GM23338 (cell line): Measurements from ENCODE around the gene LLGL1.

Experiments
- CREB1 ChIP-seq: fragments of 250-450 bp; sonication (Bioruptor Pico); IDR thresholded peaks from 2 replicates; pipeline ENCODE4 v1.5.0; 2020; ENCODE audit warnings: low read depth, mild to moderate bottlenecking, moderate library complexity
- CTCF ChIP-seq, 2 experiments: fragments of 200-600 bp in 1 of 2; sonication (generic) in 1 of 2; conservative IDR thresholded peaks; 2 replicates each; pipeline versions ENCODE4 v1.5.1 to v1.6.1; 2016 to 2017; ENCODE audit warnings: antibody characterized with exemption in 2 of 2, low read depth in 2 of 2, mild to moderate bottlenecking in 2 of 2, moderate library complexity in 1 of 2
- EZH2 ChIP-seq: fragments of 200-600 bp; sonication (generic); IDR thresholded peaks from one replicate; pipeline ENCODE4 v1.8.0; 2017; ENCODE audit warnings: antibody characterized with exemption, mild to moderate bottlenecking, low read depth; ENCODE audit not compliant: unreplicated experiment

- TF ChIP-seq EZH2 = no peak
- TF ChIP-seq CTCF (conservative IDR thresholded peaks at IDR 0.05; ENCODE audit: low read depth in 2 of 2) = no peak
- no peak for TF ChIP-seq CREB1 (CRISPR knock-in tag)
Measured at GRCh38 chr17:18203308-18203707, 22.1 kb upstream of the LLGL1 start.
